Mucosa of gallbladder (tissue), 1 donor: ENCODE results near the gene RAPGEF5. TPM values are rescaled to one million over a fixed set of nuclear protein-coding genes. Genes with fewer than 3 reads are reported as not detected.

Experiments used
- DNase-seq: peaks from one replicate; pipeline ENCODE4 v3.0.0-alpha.2; 2020; ENCODE audit warnings: low spot score
- total RNA-seq: library from RNA; stranded (reverse); gene quantifications from one replicate; pipeline ENCODE4 v1.2.1, GENCODE V29; 2021
- donor health status: DM: no; HTN: no; CAD: no.

Gene RAPGEF5
- total RNA-seq, 1 donor from 2014 or later: 53.4 TPM

- peak; percentile 47 for DNase-seq
These were observed 10.4 kb downstream of the RAPGEF5 start for GRCh38 chr7:22346383-22347107.

- no peak for DNase-seq
These were observed 12.3 kb downstream of the RAPGEF5 start for GRCh38 chr7:22344655-22345054.

GRCh38 chr7:22343612-22344011, 13.3 kb downstream of the RAPGEF5 start:
- DNase-seq: no peak

GRCh38 chr7:22343071-22343470, 13.9 kb downstream of the RAPGEF5 start:
- no peak for DNase-seq

- DNase-seq: no peak
These were observed 17.1 kb downstream of the RAPGEF5 start for GRCh38 chr7:22339725-22340390.

- no peak for DNase-seq
These were observed 18.1 kb downstream of the RAPGEF5 start for GRCh38 chr7:22338877-22339276.

GRCh38 chr7:22338411-22338810, 18.5 kb downstream of the RAPGEF5 start:
- DNase-seq: no peak

GRCh38 chr7:22333680-22334141, 23.2 kb downstream of the RAPGEF5 start:
- peak; percentile 34 for DNase-seq

GRCh38 chr7:22332461-22332870, 24.5 kb downstream of the RAPGEF5 start:
- DNase-seq: no peak

GRCh38 chr7:22331704-22332103, 25.2 kb downstream of the RAPGEF5 start:
- DNase-seq: no peak

- no peak for DNase-seq
These were observed 26.1 kb downstream of the RAPGEF5 start for GRCh38 chr7:22330903-22331302.

GRCh38 chr7:22329816-22330524, 27.0 kb downstream of the RAPGEF5 start:
- no peak for DNase-seq

GRCh38 chr7:22326181-22326580, 30.8 kb downstream of the RAPGEF5 start:
- no peak for DNase-seq

GRCh38 chr7:22325671-22326070, 31.3 kb downstream of the RAPGEF5 start:
- DNase-seq: no peak

- no peak for DNase-seq
These were observed 33.2 kb downstream of the RAPGEF5 start for GRCh38 chr7:22323714-22324113.

- DNase-seq: no peak
These were observed 36.5 kb downstream of the RAPGEF5 start for GRCh38 chr7:22320416-22320815.

- no peak for DNase-seq
These were observed 37.2 kb downstream of the RAPGEF5 start for GRCh38 chr7:22319424-22320403.

- DNase-seq: no peak
These were observed 38.6 kb downstream of the RAPGEF5 start for GRCh38 chr7:22318376-22318775.

- DNase-seq: no peak
These were observed 39.3 kb downstream of the RAPGEF5 start for GRCh38 chr7:22317632-22318031.

- no peak for DNase-seq
These were observed 40.0 kb downstream of the RAPGEF5 start for GRCh38 chr7:22316914-22317313.

- DNase-seq: no peak
These were observed 49.1 kb downstream of the RAPGEF5 start for GRCh38 chr7:22307816-22308215.
